ENCODE results near the gene RPA3. TPM values are rescaled to one million over a fixed set of nuclear protein-coding genes. Genes with fewer than 3 reads are reported as not detected.
A peak's percentile ranks its signal among the peaks of the same experiment; 100 is the strongest.

Gene RPA3
- total RNA-seq, 2 experiments from 2014 or later, result 32.9 to 36.5 TPM

DNA sequence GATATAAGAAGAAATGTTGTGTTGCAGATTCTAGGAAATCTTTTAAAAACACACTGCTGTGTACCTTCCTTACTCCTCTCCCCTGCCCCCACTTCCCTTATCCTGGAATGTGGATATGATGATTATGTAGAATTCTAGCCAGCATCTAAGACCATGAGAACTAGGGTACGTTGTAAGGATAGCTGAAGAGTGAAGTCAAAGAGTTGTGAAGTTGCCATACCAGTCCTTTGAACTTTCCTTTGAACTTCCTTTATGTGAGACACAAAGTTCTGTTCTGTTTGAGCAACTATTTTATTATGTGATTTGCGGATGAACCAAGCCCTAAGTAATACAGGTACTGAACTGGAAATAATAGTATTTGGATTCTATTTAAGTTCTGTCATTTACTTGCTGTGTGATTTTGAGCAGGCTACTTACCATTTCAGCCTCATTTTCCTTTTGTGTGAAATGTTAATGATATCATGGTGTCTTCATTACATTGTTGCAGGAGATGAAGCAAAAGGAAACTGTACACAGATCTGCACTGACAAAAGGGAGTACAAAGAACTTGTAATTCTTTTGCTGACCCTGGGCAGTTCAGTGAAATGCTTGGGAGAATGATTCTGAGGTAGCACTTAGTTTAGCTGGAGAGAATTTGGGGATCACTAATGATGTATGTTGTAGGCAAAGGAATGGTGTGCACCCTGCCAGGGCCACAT is 31.4 kb downstream of the RPA3 start:
- H3K4me3 ChIP-seq (ENCODE audit: low read length), result no peak overlapping the region
- H3K36me3 ChIP-seq (ENCODE audit: insufficient read depth, low read length), result no peaks in the 10 kb centered on the region
- no peak for ATAC-seq (ENCODE audit: poor library complexity)
- ChIA-PET CTCF (no interaction called here), POLR2A (interaction anchor here (1.7 kb wide), 1 partner anchor 46 kb away, joined by 5 read pairs; the partner anchor contains the start of gene UMAD1)
- no peaks in the 10 kb centered on the region for H3K27me3 ChIP-seq (ENCODE audit: control insufficient read depth in 1 of 2, insufficient read depth in 2 of 2, low read length in 2 of 2)
- DNase-seq, result no peak
- H3K27ac Mint-ChIP-seq, result no peak overlapping the region
- peaks cover 42% of the 10 kb centered on the region for H3K4me1 Mint-ChIP-seq (ENCODE audit: low read depth)
- intact Hi-C loops (cut with DNase I, micrococcal nuclease), result no loop called here
- no peaks in the 10 kb centered on the region for H3K9me3 ChIP-seq (ENCODE audit: control insufficient read depth in 1 of 2, insufficient read depth in 1 of 2, low read length in 2 of 2)
- TF ChIP-seq, protein P1, sequence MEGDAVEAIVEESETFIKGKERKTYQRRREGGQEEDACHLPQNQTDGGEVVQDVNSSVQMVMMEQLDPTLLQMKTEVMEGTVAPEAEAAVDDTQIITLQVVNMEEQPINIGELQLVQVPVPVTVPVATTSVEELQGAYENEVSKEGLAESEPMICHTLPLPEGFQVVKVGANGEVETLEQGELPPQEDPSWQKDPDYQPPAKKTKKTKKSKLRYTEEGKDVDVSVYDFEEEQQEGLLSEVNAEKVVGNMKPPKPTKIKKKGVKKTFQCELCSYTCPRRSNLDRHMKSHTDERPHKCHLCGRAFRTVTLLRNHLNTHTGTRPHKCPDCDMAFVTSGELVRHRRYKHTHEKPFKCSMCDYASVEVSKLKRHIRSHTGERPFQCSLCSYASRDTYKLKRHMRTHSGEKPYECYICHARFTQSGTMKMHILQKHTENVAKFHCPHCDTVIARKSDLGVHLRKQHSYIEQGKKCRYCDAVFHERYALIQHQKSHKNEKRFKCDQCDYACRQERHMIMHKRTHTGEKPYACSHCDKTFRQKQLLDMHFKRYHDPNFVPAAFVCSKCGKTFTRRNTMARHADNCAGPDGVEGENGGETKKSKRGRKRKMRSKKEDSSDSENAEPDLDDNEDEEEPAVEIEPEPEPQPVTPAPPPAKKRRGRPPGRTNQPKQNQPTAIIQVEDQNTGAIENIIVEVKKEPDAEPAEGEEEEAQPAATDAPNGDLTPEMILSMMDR (IDR thresholded peaks at IDR 0.05), result no peak
- no peaks in the 10 kb centered on the region for H3K4me1 ChIP-seq (ENCODE audit: insufficient read depth, low read length)
- no peaks in the 10 kb centered on the region for H3K27me3 Mint-ChIP-seq
- peaks cover 9% of the 10 kb centered on the region for H3K36me3 Mint-ChIP-seq (ENCODE audit: low read depth)
- H3K9me3 Mint-ChIP-seq, result no peaks in the 10 kb centered on the region
- no peak overlapping the region for H3K27ac ChIP-seq (ENCODE audit: low read depth in 1 of 2, low read length in 2 of 2)
- no peak overlapping the region for H3K4me3 Mint-ChIP-seq

DNA sequence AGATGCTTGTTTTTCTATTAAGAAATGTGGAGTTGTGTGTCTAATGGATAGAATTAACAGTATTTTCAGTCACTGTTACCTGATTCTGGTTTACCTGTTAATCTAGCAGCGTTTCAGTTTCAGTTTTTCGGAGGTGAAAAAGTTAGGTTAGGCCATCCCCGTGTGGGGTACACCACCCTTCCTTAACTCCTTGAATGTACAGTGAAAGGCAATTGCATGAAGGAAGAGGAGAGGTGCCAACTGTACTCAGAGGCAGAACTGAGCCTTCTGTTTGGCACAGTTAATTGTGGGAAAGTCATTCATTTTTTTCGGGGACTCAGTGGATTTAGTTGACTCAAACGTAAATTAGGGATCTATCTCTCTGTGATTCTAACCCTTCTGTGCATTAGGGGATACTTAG is 35.5 kb downstream of the RPA3 start:
- Mint-ChIP-seq H3K27me3 (no peaks in the 10 kb centered on the region), H3K36me3 (ENCODE audit: low read depth) (peaks cover 3% of the 10 kb centered on the region), H3K27ac (no peak overlapping the region), H3K4me1 (ENCODE audit: low read depth) (peaks cover 57% of the 10 kb centered on the region), H3K4me3 (no peak overlapping the region), H3K9me3 (peaks cover 2% of the 10 kb centered on the region)
- Histone ChIP-seq H3K36me3 (ENCODE audit: insufficient read depth, low read length) (no peaks in the 10 kb centered on the region), H3K4me3 (ENCODE audit: low read length) (no peak overlapping the region), H3K4me1 (ENCODE audit: insufficient read depth, low read length) (no peaks in the 10 kb centered on the region), H3K27me3 (ENCODE audit: control insufficient read depth in 1 of 2, insufficient read depth in 2 of 2, low read length in 2 of 2) (no peaks in the 10 kb centered on the region), H3K9me3 (ENCODE audit: control insufficient read depth in 1 of 2, insufficient read depth in 1 of 2, low read length in 2 of 2) (peaks cover 2 to 3% of the 10 kb centered on the region in 2 experiments), H3K27ac (ENCODE audit: low read depth in 1 of 2, low read length in 2 of 2) (no peak overlapping the region)
- DNase-seq (no peak), ATAC-seq (ENCODE audit: poor library complexity) (no peak)
- TF ChIP-seq, protein P1 (IDR thresholded peaks at IDR 0.05), result no peak
- POLR2A ChIA-PET, result no interaction called here
- intact Hi-C loops (cut with DNase I, micrococcal nuclease), result loop anchor here (1.0 to 5.0 kb wide), 7 partner anchors 78 to 534 kb away; no protein-coding TSS in a partner anchor
- CTCF ChIA-PET, result interaction anchor here (2.4 kb wide), 1 partner anchor 82 kb away, joined by 13 read pairs; no protein-coding TSS in a partner anchor

DNA sequence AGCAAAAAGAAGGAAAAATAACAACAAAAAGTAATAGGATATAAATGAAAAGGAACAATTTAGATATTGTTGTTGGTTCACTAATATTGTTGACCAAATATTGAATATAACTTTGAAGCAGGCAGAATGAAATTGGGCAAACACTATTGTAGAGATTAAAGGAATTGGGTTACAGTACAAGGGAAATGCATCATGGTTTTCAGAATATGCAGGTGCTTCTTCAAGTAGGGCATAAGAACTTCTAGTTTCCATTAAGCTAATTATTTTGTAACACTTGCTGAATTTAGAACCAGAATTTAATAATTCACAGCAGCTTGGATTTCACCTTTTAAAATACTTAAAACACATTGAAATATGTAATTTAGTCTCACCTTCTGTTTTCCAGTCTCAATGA is 36.5 kb downstream of the RPA3 start:
- POLR2A ChIA-PET, result interaction anchor here (0.9 to 2.5 kb wide), 15 partner anchors 8 to 535 kb away, joined by 3 to 22 read pairs (median 4); partner anchors contain the start of genes GLCCI1 and UMAD1
- H3K9me3 Mint-ChIP-seq, result peaks cover 3% of the 10 kb centered on the region
- H3K27ac ChIP-seq (ENCODE audit: low read depth in 1 of 2, low read length in 2 of 2), result no peak overlapping the region
- H3K27me3 ChIP-seq (ENCODE audit: control insufficient read depth in 1 of 2, insufficient read depth in 2 of 2, low read length in 2 of 2), result no peaks in the 10 kb centered on the region
- ATAC-seq (ENCODE audit: poor library complexity) (no peak), DNase-seq (no peak)
- no peaks in the 10 kb centered on the region for H3K36me3 ChIP-seq (ENCODE audit: insufficient read depth, low read length)
- H3K4me3 Mint-ChIP-seq, result no peak overlapping the region
- H3K27ac Mint-ChIP-seq, result peak overlapping the region; percentile 64
- H3K27me3 Mint-ChIP-seq, result no peaks in the 10 kb centered on the region
- TF ChIP-seq, protein P1 (IDR thresholded peaks at IDR 0.05), result no peak
- H3K4me3 ChIP-seq (ENCODE audit: low read length), result no peak overlapping the region
- intact Hi-C loops (cut with DNase I, micrococcal nuclease), result loop anchor here (1.0 to 5.0 kb wide), 10 partner anchors 79 to 535 kb away; no protein-coding TSS in a partner anchor
- H3K36me3 Mint-ChIP-seq (ENCODE audit: low read depth), result peaks cover 13% of the 10 kb centered on the region
- H3K4me1 Mint-ChIP-seq (ENCODE audit: low read depth), result peaks cover 51% of the 10 kb centered on the region
- H3K4me1 ChIP-seq (ENCODE audit: insufficient read depth, low read length), result no peaks in the 10 kb centered on the region
- CTCF ChIA-PET, result interaction anchor here (0.7 to 2.5 kb wide), 14 partner anchors 8 to 535 kb away, joined by 3 to 13 read pairs (median 4); partner anchors contain the start of genes RPA3 and UMAD1
- H3K9me3 ChIP-seq (ENCODE audit: control insufficient read depth in 1 of 2, insufficient read depth in 1 of 2, low read length in 2 of 2), result peaks cover 3 to 7% of the 10 kb centered on the region in 2 experiments

Data from CD4-positive, alpha-beta T cell (primary cell).